K562 (cell line): Measurements from ENCODE around the gene PCNX2. TPM values are rescaled to one million over a fixed set of nuclear protein-coding genes. Genes with fewer than 3 reads are reported as not detected.

Experiments
- ATAC-seq: fragments of 200-7000 bp; cut with Tn5 transposase; 3 replicates; pipeline ENCODE4 v1.9.1; 2020; ENCODE audit warnings: moderate library complexity
- BruUV-seq: library from RNA; stranded (reverse); fragments of 400-500 nt; replicated peaks from 2 replicates; lab custom pipeline; 2021; lab: Mats Ljungman, UMichigan
- CTCF ChIA-PET: fragments of 300-600 bp; formaldehyde crosslinking; extraction: SDS; loops from one replicate; lab custom pipeline; 2021; ENCODE audit warnings: low intra/inter-chr PET ratio; lab: Yijun Ruan, JAX
- POLR2A ChIA-PET: fragments of 300-600, 350-650 bp; sonication (Branson Sonifier 250); formaldehyde crosslinking; extraction: SDS; loops from one replicate; lab custom pipeline; 2021; ENCODE audit warnings: antibody characterized with exemption, inconsistent platforms; lab: Yijun Ruan, JAX
- DNase-seq, 4 experiments: peaks; one replicate each; pipeline versions ENCODE4 v3.0.0 to v3.0.0-alpha.2; 2011 to 2018; ENCODE audit warnings: low spot score in 3 of 4, mixed read lengths in 3 of 4; ENCODE audit errors: extremely low read depth in 1 of 4
- FAIRE-seq: peaks from 2 replicates; lab custom pipeline; 2011; peaks lifted over from hg19 to GRCh38; lab: Jason Lieb, UNC
- H2AFZ ChIP-seq: 2 replicates; pipeline ENCODE4 v1.6.0; 2011; ENCODE audit warnings: low read depth, low read length, control low read depth, inconsistent platforms
- H3K27ac ChIP-seq: fragments of 200-600 bp; 3 replicates; pipeline ENCODE4 v1.8.0; 2011; ENCODE audit warnings: low read depth, mild to moderate bottlenecking, control low read depth, inconsistent platforms, low read length, moderate library complexity, mixed read lengths; ENCODE audit errors: extremely low read depth
- H3K27me3 ChIP-seq, 2 experiments: fragments of 300-600 bp in 1 of 2; 2 replicates in 1 of 2; 3 replicates in 1 of 2; pipeline versions ENCODE4 v1.6.0 to v1.8.0; 2011; ENCODE audit warnings: inconsistent platforms in 2 of 2, low read length in 2 of 2, mild to moderate bottlenecking in 1 of 2, mixed read lengths in 1 of 2, moderate library complexity in 1 of 2; ENCODE audit not compliant: control insufficient read depth in 2 of 2, insufficient read depth in 2 of 2
- H3K36me3 ChIP-seq: fragments of 300-600 bp; 3 replicates; pipeline ENCODE4 v1.8.0; 2011; ENCODE audit warnings: mild to moderate bottlenecking, low read length, inconsistent platforms; ENCODE audit not compliant: control insufficient read depth, insufficient read depth
- H3K4me1 ChIP-seq, 2 experiments: fragments of 200-600 bp in 1 of 2; replicated peaks in 1 of 2; 2 replicates in 1 of 2; 3 replicates in 1 of 2; pipeline versions ENCODE4 v1.5.1 to v1.8.0; 2011; ENCODE audit warnings: inconsistent platforms in 2 of 2, low read length in 2 of 2, mild to moderate bottlenecking in 1 of 2, mixed read lengths in 1 of 2, moderate library complexity in 1 of 2; ENCODE audit not compliant: control insufficient read depth in 2 of 2, insufficient read depth in 2 of 2
- H3K4me2 ChIP-seq: 2 replicates; pipeline ENCODE4 v1.6.1; 2011; ENCODE audit warnings: low read length, control low read depth, inconsistent platforms, mixed read lengths; ENCODE audit not compliant: insufficient read depth
- H3K4me3 ChIP-seq: fragments of 200-600 bp; sonication (generic), shearing (Covaris generic); 2 replicates; pipeline ENCODE4 v1.5.1; 2016; ENCODE audit warnings: control low read depth, inconsistent platforms
- H3K79me2 ChIP-seq: fragments of 200-600 bp; 3 replicates; pipeline ENCODE4 v1.8.0; 2011; ENCODE audit warnings: low read length, inconsistent platforms; ENCODE audit not compliant: control insufficient read depth, insufficient read depth
- H3K9ac ChIP-seq, 2 experiments: 2 replicates each; pipeline versions ENCODE4 v1.6.0 to v1.6.1; 2011; ENCODE audit warnings: low read depth in 2 of 2, low read length in 2 of 2, control low read depth in 1 of 2, inconsistent platforms in 1 of 2, mild to moderate bottlenecking in 1 of 2, mixed read lengths in 1 of 2; ENCODE audit not compliant: insufficient read depth in 1 of 2
- H3K9me1 ChIP-seq: one replicate; pipeline ENCODE4 v1.6.0; 2011; ENCODE audit warnings: inconsistent platforms, mild to moderate bottlenecking, low read length, moderate library complexity; ENCODE audit not compliant: control insufficient read depth, insufficient read depth
- H3K9me3 ChIP-seq: replicated peaks from 2 replicates; pipeline ENCODE4 v1.5.1; 2011; ENCODE audit warnings: low read depth, low read length, inconsistent platforms; ENCODE audit not compliant: control insufficient read depth, insufficient read depth
- H4K20me1 ChIP-seq: replicated peaks from 2 replicates; pipeline ENCODE4 v1.6.1; 2011; ENCODE audit warnings: low read length, inconsistent platforms, mixed read lengths; ENCODE audit not compliant: control insufficient read depth, insufficient read depth
- EZH2 ChIP-seq: IDR thresholded peaks from 2 replicates; pipeline ENCODE4 v1.6.1; 2012; ENCODE audit warnings: low read depth, mild to moderate bottlenecking, inconsistent platforms, low read length, borderline replicate concordance
- MAFF ChIP-seq: IDR thresholded peaks from 2 replicates; pipeline ENCODE4 v1.6.1; 2012; ENCODE audit warnings: low read length, improper control_type of control experiment
- MTA3 ChIP-seq: fragments of 450-650 bp; formaldehyde crosslinking; IDR thresholded peaks from 2 replicates; pipeline ENCODE4 v1.6.1; 2017; ENCODE audit warnings: mild to moderate bottlenecking, borderline replicate concordance
- NBN ChIP-seq: fragments of 450-650 bp; IDR thresholded peaks from 2 replicates; pipeline ENCODE4 v1.6.1; 2016; ENCODE audit warnings: low read depth, mild to moderate bottlenecking
- NKRF ChIP-seq: fragments of 450-650 bp; IDR thresholded peaks from 2 replicates; pipeline ENCODE4 v1.6.1; 2016; ENCODE audit warnings: borderline replicate concordance
- SIN3A ChIP-seq, 2 experiments: fragments of 150-350 bp in 1 of 2; IDR thresholded peaks; 2 replicates each; pipeline ENCODE4 v1.6.1; 2011 to 2016; ENCODE audit warnings: borderline replicate concordance in 2 of 2, low read depth in 2 of 2, low read length in 2 of 2, mild to moderate bottlenecking in 2 of 2, moderate library complexity in 2 of 2; ENCODE audit not compliant: control insufficient read depth in 1 of 2
- ZKSCAN8 ChIP-seq: fragments of 200-800 bp; sonication (Bioruptor generic); IDR thresholded peaks from 2 replicates; pipeline ENCODE4 v1.6.1; 2016; ENCODE audit warnings: missing genetic modification characterization, missing compliant biosample characterization
- ZNF561 ChIP-seq: fragments of 450-650 bp; formaldehyde crosslinking; conservative IDR thresholded peaks from 2 replicates; pipeline ENCODE4 v1.4.0; 2020; ENCODE audit warnings: mild to moderate bottlenecking, moderate library complexity
- WGBS: fragments of 100-300 bp; shearing (Covaris generic); methylation state at CpG from one replicate; pipeline ENCODE4 v1.1.6; 2016; ENCODE audit warnings: low coverage, mixed read lengths; ENCODE audit not compliant: insufficient coverage; ENCODE audit errors: missing lambda C conversion rate; 5-methylcytosine and 5-hydroxymethylcytosine counted together
- in situ Hi-C: fragments of 300-500 bp; cut with MboI; formaldehyde crosslinking; loops from 4 replicates; pipeline ENCODE4 v1.15.0; 2018; ENCODE audit warnings: inconsistent platforms, mixed read lengths
- intact Hi-C: fragments of 100-400 bp; cut with micrococcal nuclease; formaldehyde crosslinking; loops from 2 replicates; pipeline ENCODE4 v1.14.2; 2022
- polyA plus RNA-seq, 8 experiments: library from polyadenylated mRNA; depleted of rRNA in 4 of 8; stranded (reverse) in 5 of 8; unstranded in 3 of 8; fragments of >200 nt; fragmentation: Nextera tagmentation in 2 of 8; fragmentation: Illumina TruSeq in 1 of 8; extraction: Ambion mirVana in 2 of 8; extraction: Trizol in 1 of 8; gene quantifications; 2 replicates each; pipeline versions ENCODE4 v1.2.1 to v1.2.3, GENCODE V29; 2011 to 2014; ENCODE audit warnings: inconsistent platforms in 1 of 8, missing spikeins in 1 of 8
- total RNA-seq, 7 experiments: library from RNA; depleted of rRNA in 6 of 7; stranded (reverse); fragments of >200 nt in 6 of 7; fragmentation: Illumina TruSeq in 2 of 7; extraction: Trizol in 2 of 7; gene quantifications; 2 replicates each; pipeline versions ENCODE4 v1.2.1 to v1.2.3, GENCODE V29; 2011 to 2021; ENCODE audit warnings: low replicate concordance in 1 of 7
- TF ChIP-seq, protein P1 (sequence below): sonication (generic); formaldehyde crosslinking; IDR thresholded peaks from 2 replicates; pipeline ENCODE4 v1.9.0; 2022; ENCODE audit warnings: mild to moderate bottlenecking, missing genetic modification reagents
- TF ChIP-seq, protein P2 (sequence below): sonication (generic); formaldehyde crosslinking; IDR thresholded peaks from 2 replicates; pipeline ENCODE4 v1.8.1; 2023; ENCODE audit warnings: mild to moderate bottlenecking, missing genetic modification reagents
- TF ChIP-seq, protein P3 (sequence below): fragments of 250-450 bp; sonication (Bioruptor Pico); IDR thresholded peaks from 2 replicates; pipeline ENCODE4 v1.6.1; 2021; ENCODE audit warnings: mild to moderate bottlenecking

PCNX2 gene
- total and polyA plus RNA-seq, 9 of the 15 experiments (the other 6 are each of a cell fraction or from before 2014, with no cell fraction given), result 0.07 to 0.33 TPM; not detected in 7

GRCh38 chr1:233085566-233085965 is 210.0 kb downstream of the PCNX2 start (continued):
- no peak for TF ChIP-seq NKRF
- no peak for TF ChIP-seq ZKSCAN8 (CRISPR knock-in tag)

DNA sequence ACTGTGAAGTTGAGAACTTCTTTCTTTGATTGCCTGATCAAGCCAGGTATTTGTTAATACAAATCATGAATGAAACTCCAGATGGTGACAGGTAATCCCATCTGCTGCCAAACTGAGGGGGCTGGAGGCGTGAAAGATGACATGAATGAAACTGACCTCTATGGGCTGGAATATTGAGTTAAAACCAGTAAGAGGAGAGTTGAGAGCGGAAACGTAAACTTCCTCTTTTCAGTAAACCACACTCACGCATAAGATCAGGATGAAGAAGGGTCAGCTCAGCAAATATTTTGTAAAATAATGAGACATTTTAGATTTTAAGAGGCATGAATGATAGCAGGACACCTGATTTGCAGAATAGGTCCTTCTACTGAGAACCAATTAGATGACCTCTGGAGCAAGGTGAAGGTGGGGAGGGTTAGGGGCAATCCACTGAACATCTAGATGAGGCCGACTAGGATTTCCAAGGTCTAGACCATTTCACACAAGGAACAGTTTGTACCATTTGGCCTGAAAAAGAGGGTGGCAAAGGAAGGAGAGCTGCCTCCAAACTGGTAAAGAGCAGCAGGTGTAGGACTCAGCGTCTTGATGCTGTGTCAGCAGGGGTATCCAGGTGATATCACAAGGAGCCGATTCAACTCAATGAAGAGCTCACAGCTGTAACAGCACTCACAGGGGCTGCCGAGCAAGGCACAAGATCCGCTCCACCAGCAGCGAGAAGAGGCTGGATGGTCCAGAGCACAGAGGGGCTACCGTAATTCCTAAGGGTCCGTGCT is 212.6 kb downstream of the PCNX2 start:
- no TSS peak for BruUV-seq
- no peaks in the 10 kb centered on the region for H4K20me1 ChIP-seq
- ChIA-PET POLR2A (no interaction called here), CTCF (no interaction called here)
- no peaks in the 10 kb centered on the region for H3K9me3 ChIP-seq
- no peak for FAIRE-seq
- WGBS, result 3% methylated on average over 12 of the region's 12 CpGs
- peaks cover 0 to 3% of the 10 kb centered on the region in 2 experiments; a peak in 2 of 5 replicates for H3K27me3 ChIP-seq
- no peak overlapping the region for H3K4me2 ChIP-seq
- no peak overlapping the region for H2AFZ ChIP-seq
- H3K36me3 ChIP-seq, result no peaks in the 10 kb centered on the region
- no peaks in the 10 kb centered on the region for H3K79me2 ChIP-seq
- H3K9ac ChIP-seq, result no peak overlapping the region
- no peaks in the 10 kb centered on the region for H3K9me1 ChIP-seq
- no peaks in the 10 kb centered on the region for H3K4me1 ChIP-seq
- intact Hi-C loops (no loop called here), in situ Hi-C loops (no loop called here)
- DNase-seq, result no peak
- TF ChIP-seq, protein P1, sequence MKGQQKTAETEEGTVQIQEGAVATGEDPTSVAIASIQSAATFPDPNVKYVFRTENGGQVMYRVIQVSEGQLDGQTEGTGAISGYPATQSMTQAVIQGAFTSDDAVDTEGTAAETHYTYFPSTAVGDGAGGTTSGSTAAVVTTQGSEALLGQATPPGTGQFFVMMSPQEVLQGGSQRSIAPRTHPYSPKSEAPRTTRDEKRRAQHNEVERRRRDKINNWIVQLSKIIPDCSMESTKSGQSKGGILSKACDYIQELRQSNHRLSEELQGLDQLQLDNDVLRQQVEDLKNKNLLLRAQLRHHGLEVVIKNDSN (CRISPR knock-in tag), result no peak
- TF ChIP-seq MAFF, result no peak
- TF ChIP-seq, protein P2, sequence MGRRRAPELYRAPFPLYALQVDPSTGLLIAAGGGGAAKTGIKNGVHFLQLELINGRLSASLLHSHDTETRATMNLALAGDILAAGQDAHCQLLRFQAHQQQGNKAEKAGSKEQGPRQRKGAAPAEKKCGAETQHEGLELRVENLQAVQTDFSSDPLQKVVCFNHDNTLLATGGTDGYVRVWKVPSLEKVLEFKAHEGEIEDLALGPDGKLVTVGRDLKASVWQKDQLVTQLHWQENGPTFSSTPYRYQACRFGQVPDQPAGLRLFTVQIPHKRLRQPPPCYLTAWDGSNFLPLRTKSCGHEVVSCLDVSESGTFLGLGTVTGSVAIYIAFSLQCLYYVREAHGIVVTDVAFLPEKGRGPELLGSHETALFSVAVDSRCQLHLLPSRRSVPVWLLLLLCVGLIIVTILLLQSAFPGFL (CRISPR knock-in tag), result no peak
- TF ChIP-seq SIN3A (IDR thresholded peaks at IDR 0.05; ENCODE audit: borderline replicate concordance in 2 of 2, control insufficient read depth in 1 of 2, low read depth in 2 of 2, low read length in 2 of 2), result no peak
- no peak for TF ChIP-seq MTA3
- TF ChIP-seq EZH2, result no peak
- no peak for TF ChIP-seq ZNF561 (CRISPR knock-in tag)
- TF ChIP-seq NBN, result no peak
- TF ChIP-seq, protein P3, sequence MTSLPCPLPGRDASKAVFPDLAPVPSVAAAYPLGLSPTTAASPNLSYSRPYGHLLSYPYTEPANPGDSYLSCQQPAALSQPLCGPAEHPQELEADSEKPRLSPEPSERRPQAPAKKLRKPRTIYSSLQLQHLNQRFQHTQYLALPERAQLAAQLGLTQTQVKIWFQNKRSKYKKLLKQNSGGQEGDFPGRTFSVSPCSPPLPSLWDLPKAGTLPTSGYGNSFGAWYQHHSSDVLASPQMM (CRISPR knock-in tag), result no peak
- no peak for ATAC-seq
- H3K27ac ChIP-seq, result no peak overlapping the region
- H3K4me3 ChIP-seq, result no peak overlapping the region
